Hematopoietic multipotent progenitor cell treated with erythropoietin and hydrocortisone succinate and interleukin-3 and kit ligand, for 17 days (in vitro differentiated cells): ENCODE results near the gene LY6G6C.

ENCODE experiments used
- DNase-seq: peaks from one replicate; pipeline ENCODE4 v3.0.0-alpha.2; 2015; ENCODE audit warnings: low spot score

The LY6G6C gene

DNA sequence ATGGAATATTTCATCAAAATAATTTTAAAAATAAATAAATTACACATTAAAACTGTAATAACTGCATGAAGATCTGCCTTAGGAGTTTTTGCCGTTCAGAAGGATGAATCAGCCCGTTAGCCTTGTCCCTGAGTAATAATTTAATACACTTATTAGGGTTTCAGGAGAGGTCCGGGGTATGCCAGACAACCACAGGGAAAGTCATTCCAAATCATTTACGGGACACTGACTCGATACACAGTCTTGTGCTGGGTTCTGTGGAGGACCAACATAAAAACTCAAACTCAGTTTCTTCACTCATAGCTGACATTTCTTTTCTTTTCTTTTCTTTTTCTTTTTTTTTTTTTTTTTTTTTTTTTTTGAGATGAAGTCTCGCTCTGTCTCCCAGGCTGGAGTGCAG, 15.6 kb downstream of the LY6G6C start:
- DNase-seq: no peak

- DNase-seq: peak; percentile 96
These were observed 18.5 kb downstream of the LY6G6C start, which contains the start of gene ABHD16A for GRCh38 chr6:31702819-31703716. TSS of gene ABHD16A (minus strand) at chr6:31703324. CDS start at chr6:31703281, 43 bp downstream.

- DNase-seq: no peak
These were observed 19.1 kb downstream of the LY6G6C start for GRCh38 chr6:31702405-31702818.

DNA sequence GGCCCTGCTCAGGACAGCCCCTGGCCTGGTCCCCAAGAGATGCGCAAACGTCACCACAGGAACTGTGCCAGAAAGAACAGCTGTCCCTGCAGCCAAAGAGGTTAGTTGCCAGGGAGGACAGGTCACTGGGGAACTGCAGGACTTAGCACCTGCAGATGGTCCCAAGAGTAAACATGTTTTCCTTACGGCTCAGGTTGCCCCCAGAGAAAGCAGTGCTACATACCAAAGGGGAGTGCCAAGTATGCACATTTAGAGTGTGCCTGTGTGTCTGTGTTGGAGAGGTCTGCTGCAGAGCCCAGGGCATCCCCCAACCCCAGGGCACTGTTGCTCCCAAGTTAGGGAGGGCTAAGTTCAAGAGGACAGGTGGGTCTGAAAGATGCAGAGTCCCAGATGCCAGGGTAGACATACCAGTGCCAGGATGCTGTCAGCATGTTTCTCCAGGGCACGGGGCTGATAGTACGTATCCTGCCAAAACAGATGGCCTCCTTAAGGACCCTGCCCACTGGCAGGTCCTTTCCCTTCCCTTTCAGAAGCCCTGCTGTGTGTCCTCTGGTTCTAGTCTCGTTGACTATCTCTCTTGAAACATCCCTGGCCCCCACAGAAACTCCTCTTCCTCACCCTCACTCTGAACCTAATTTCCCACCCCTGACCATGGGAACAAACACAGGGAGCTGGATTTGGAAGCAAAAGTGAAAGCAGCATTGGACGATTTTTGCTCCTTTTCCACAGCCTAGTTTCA, 19.7 kb downstream of the LY6G6C start:
- DNase-seq: peak; percentile 73

GRCh38 chr6:31700740-31701401, 20.7 kb downstream of the LY6G6C start:
- no peak for DNase-seq

GRCh38 chr6:31697555-31697954, 24.0 kb downstream of the LY6G6C start:
- no peak for DNase-seq

GRCh38 chr6:31693535-31693934, 28.0 kb downstream of the LY6G6C start:
- no peak for DNase-seq

DNA sequence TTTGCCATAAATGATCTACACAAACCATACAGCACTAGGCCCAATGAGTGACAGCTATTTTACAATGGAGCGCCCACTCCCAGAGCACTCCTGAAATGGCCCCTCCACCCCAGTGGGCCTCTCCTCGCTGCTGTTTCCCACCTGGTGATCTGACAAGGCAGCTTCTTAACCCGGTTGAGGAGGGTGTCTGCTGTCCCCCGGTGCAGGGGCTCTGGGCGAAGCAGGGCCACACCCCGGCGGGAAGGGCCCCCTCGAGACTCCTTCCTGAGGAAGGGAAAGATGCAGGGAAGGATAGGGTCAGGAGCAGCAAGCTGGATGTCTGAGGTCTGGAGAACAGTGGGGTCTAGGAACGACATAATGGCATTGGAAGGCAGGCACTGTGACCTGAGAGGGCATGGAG, 28.7 kb downstream of the LY6G6C start:
- DNase-seq: no peak

GRCh38 chr6:31692353-31692752, 29.2 kb downstream of the LY6G6C start:
- DNase-seq: no peak

DNA sequence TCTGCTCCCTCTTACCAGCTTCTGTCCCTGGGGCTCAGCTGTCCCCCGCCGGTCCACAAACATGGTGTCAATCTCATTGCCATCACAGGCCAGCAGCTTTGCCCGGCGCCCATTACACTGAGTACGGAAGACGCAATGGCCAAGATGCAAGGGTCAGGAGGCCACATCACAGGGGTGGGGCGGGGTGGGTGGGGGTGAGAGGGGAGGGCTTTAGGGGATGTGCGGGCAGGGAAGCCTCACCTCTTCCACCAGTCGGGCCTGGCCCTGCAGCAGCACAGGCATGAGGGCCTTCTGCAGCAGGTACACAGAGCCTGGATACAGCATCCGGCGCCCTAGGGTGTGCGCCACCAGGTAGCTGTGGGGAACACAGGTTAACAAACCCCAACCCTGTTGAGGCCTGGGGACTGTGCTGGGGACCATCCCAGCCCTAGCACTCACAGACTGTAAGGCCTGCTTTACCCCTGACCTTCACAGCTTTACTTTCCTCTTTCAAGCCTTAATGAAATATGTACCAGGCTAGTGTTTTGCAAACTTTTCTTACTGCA, 29.9 kb downstream of the LY6G6C start:
- no peak for DNase-seq

GRCh38 chr6:31691078-31691463, 30.5 kb downstream of the LY6G6C start:
- DNase-seq: no peak

- DNase-seq: peak; percentile 27
These were observed 31.1 kb downstream of the LY6G6C start for GRCh38 chr6:31690231-31691077.

GRCh38 chr6:31689249-31690110, 32.1 kb downstream of the LY6G6C start:
- peak; percentile 23 for DNase-seq

DNA sequence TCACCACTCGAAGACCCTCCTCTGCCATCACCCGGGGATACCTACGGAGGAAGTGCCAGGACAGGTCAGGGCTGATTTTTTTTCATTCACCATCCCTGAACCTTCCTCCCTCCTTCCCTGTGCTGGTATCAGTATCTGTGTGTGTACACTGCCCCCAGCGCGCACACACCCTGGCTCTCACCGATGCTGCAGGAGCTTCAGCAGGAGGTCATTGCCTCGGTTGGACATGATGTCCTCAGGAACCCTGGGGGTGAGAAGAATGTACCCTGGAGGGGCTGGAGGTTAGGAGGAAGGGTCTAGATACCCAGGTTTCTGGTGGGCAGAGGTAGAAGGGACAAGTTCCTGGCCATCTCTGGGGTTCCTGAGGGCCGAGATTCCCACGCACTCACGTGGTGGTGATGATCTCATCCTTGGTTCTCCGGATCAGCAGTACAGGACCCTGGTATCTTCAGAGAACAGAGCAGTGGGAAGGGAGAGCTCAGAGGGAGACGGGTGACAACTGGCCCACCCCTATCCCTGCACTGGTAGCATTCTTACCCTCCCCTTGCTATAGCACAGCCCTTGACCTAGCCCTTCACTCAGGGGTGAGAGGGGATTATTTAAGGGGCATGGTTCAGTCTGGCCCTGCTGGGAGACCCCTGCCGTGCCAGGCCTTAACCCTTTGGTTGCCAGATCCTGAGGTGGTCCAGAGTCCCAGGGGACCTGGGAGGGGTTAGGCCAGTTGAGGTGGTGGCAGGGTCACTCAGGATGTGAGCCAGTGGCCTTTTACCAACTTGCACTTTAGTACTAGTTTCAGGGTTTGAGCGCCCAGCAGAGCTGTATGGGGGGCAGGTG, 33.5 kb downstream of the LY6G6C start:
- DNase-seq: no peak

- DNase-seq: no peak
These were observed 34.2 kb downstream of the LY6G6C start for GRCh38 chr6:31687321-31687720.

DNA sequence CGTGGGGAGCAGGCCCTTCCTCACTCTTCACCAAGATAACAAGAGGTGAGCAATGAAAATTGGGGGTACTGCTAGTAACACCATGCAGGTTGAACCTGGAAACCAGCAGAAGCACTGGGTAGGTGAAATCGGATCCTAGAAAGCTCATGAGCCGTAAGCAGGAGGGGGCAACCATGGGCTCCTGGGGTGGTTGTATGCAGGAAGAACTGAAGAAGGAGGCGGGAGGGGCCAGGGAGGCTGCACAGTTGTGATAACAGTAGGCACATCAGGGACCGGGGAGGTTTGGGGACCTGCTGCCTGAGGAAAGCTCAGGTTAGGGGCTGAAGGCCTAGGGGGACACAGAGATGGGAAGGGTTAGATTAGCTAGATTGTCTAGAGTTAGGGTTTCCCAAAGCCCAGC, 35.1 kb downstream of the LY6G6C start:
- DNase-seq: peak; percentile 31

- DNase-seq: no peak
These were observed 38.0 kb downstream of the LY6G6C start for GRCh38 chr6:31683591-31683990.

DNA sequence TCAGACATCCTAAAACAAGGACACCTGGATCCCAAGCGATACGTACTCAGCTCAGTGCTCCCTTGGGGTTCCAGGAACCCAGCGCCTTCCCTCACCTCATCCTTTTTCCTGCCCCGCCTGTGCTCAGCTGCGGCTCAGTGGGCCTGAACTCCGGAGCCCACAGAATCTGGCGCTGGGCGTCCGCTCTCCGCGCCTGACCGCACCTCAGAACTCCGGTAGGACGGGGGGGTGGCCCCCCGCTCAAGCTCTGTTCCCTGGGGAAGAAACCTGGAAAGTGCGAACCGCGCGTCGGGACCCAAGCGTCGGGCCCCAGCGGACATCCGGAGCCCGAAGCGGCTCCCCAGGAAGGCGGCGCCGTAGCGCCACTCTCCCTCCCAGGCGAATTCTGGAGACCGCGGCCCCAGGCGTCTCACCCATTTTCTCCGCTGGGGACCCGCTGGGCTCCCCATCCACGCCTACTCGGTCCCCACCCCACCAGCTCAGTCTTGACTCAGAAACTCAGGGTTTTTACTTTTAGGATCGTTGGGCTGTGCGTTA, 40.3 kb downstream of the LY6G6C start:
- no peak for DNase-seq
